Mesendoderm (in vitro differentiated cells): ENCODE measurements around the gene CFAP97D2.

Source experiments
- DNase-seq: peaks from one replicate; pipeline ENCODE4 v3.0.0; 2013
- H2AK5ac ChIP-seq: 2 replicates; pipeline ENCODE4 v1.6.1; 2013; ENCODE audit warnings: low read length, inconsistent platforms
- H2BK120ac ChIP-seq: 2 replicates; pipeline ENCODE4 v1.6.1; 2013; ENCODE audit warnings: low read depth, mild to moderate bottlenecking, low read length, moderate library complexity, mixed read lengths
- H2BK15ac ChIP-seq: replicated peaks from 2 replicates; pipeline ENCODE4 v1.6.1; 2013; ENCODE audit warnings: low read depth, mild to moderate bottlenecking, moderate library complexity
- H2BK5ac ChIP-seq: 2 replicates; pipeline ENCODE4 v1.6.1; 2013; ENCODE audit warnings: low read length, inconsistent platforms
- H3K18ac ChIP-seq: 2 replicates; pipeline ENCODE4 v1.6.1; 2013; ENCODE audit warnings: mild to moderate bottlenecking, low read length, mixed read lengths
- H3K23ac ChIP-seq: one replicate; pipeline ENCODE4 v1.6.1; 2013; ENCODE audit warnings: low read length
- H3K27ac ChIP-seq: 2 replicates; pipeline ENCODE4 v1.5.1; 2013; ENCODE audit warnings: low read depth, mild to moderate bottlenecking, inconsistent platforms, low read length, moderate library complexity
- H3K27me3 ChIP-seq: 2 replicates; pipeline ENCODE4 v1.6.1; 2013; ENCODE audit warnings: low read length, control low read depth, mild to moderate bottlenecking, inconsistent platforms; ENCODE audit not compliant: insufficient read depth, poor library complexity
- H3K36me3 ChIP-seq: 2 replicates; pipeline ENCODE4 v1.6.1; 2013; ENCODE audit warnings: low read length, inconsistent platforms; ENCODE audit not compliant: control insufficient read depth, insufficient read depth
- H3K4ac ChIP-seq: one replicate; pipeline ENCODE4 v1.6.1; 2013; ENCODE audit warnings: low read depth, mild to moderate bottlenecking, low read length, moderate library complexity
- H3K4me1 ChIP-seq: 2 replicates; pipeline ENCODE4 v1.6.1; 2013; ENCODE audit warnings: low read depth, low read length, inconsistent platforms; ENCODE audit not compliant: control insufficient read depth
- H3K4me2 ChIP-seq: 2 replicates; pipeline ENCODE4 v1.6.1; 2013; ENCODE audit warnings: low read length
- H3K4me3 ChIP-seq: 2 replicates; pipeline ENCODE4 v1.5.1; 2013; ENCODE audit warnings: mild to moderate bottlenecking, low read length
- H3K56ac ChIP-seq: one replicate; pipeline ENCODE4 v1.6.1; 2013; ENCODE audit warnings: low read length
- H3K79me1 ChIP-seq: 2 replicates; pipeline ENCODE4 v1.6.1; 2013; ENCODE audit warnings: low read length, inconsistent platforms
- H3K79me2 ChIP-seq: 2 replicates; pipeline ENCODE4 v1.6.1; 2013; ENCODE audit warnings: mild to moderate bottlenecking, low read length; ENCODE audit not compliant: control insufficient read depth, insufficient read depth
- H3K9ac ChIP-seq: 2 replicates; pipeline ENCODE4 v1.6.1; 2013; ENCODE audit warnings: low read length, inconsistent platforms
- H4K5ac ChIP-seq: one replicate; pipeline ENCODE4 v1.6.1; 2013; ENCODE audit warnings: low read length
- H4K8ac ChIP-seq: one replicate; pipeline ENCODE4 v1.6.1; 2013; ENCODE audit warnings: low read depth, mild to moderate bottlenecking, control low read depth, low read length, moderate library complexity
- WGBS: extraction: QIAGEN DNeasy Blood & Tissue Kit; methylation state at CpG from one replicate; pipeline ENCODE4 v1.1.7; 2013; ENCODE audit warnings: low lambda C conversion rate, missing lambda C conversion rate; ENCODE audit not compliant: insufficient coverage; ENCODE audit errors: extremely low coverage; 5-methylcytosine and 5-hydroxymethylcytosine counted together

The CFAP97D2 gene

DNA sequence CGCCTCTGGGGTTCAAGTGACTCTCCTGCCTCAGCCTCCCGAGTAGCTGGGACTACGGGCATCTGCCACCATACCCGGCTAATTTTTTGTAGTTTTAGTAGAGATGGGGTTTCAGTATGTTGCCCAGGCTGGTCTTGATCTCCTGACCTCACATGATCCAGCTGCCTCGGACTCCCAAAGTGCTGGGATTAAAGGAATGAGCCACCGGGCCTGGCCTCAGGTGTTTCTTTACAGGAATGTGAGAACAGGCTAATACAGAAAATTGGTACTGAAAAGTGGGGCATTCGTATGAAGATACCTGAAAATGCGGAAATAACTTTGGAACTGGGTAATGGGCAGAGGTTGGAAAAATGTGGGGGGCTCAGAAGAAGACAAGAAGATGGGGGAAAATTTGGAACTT lies 52.8 kb downstream of the CFAP97D2 start:
- H3K4me1 ChIP-seq, result peaks cover 5% of the 10 kb centered on the region
- no peak for DNase-seq
- no peak overlapping the region for H3K4ac ChIP-seq
- no peak overlapping the region for H3K56ac ChIP-seq
- no peaks in the 10 kb centered on the region for H3K36me3 ChIP-seq
- H4K8ac ChIP-seq, result no peak overlapping the region
- H3K4me3 ChIP-seq, result no peak overlapping the region
- H3K4me2 ChIP-seq, result no peak overlapping the region
- H2BK120ac ChIP-seq, result no peak overlapping the region
- no peak overlapping the region for H3K27ac ChIP-seq
- H2BK15ac ChIP-seq, result no peak overlapping the region
- peaks cover 5% of the 10 kb centered on the region for H3K79me1 ChIP-seq
- H3K27me3 ChIP-seq, result no peaks in the 10 kb centered on the region
- H3K9ac ChIP-seq, result no peak overlapping the region
- WGBS, result no CpG with 5 or more reads among the region's 8 CpGs
- no peak overlapping the region for H2BK5ac ChIP-seq
- H3K23ac ChIP-seq, result no peak overlapping the region
- peaks cover 11% of the 10 kb centered on the region for H3K79me2 ChIP-seq
- H4K5ac ChIP-seq, result no peak overlapping the region
- H2AK5ac ChIP-seq, result no peak overlapping the region
- no peak overlapping the region for H3K18ac ChIP-seq

DNA sequence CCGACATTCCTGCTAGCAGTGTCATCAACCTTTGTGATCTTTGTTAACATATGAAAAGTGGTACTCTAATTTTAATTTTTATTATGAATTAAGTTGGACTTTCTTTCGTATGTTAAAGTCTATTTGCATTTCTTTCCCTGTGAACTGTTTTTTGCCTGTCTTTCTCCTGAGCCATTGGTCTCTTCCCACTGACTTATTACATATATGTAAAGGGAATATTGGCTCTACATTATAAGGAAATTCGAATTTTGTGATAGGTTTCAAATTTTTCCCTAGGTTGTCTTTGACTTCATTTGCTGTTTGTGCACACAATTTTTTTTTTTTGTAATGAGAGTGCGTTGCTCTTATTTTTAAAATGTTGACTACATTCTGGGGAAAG lies 55.2 kb downstream of the CFAP97D2 start:
- H3K4ac ChIP-seq, result no peak overlapping the region
- H3K4me3 ChIP-seq, result no peak overlapping the region
- no peak overlapping the region for H2BK120ac ChIP-seq
- no peak overlapping the region for H3K9ac ChIP-seq
- H2AK5ac ChIP-seq, result no peak overlapping the region
- H3K36me3 ChIP-seq, result no peaks in the 10 kb centered on the region
- no peak overlapping the region for H2BK15ac ChIP-seq
- H3K23ac ChIP-seq, result no peak overlapping the region
- no peak overlapping the region for H3K27ac ChIP-seq
- no peak overlapping the region for H2BK5ac ChIP-seq
- H3K56ac ChIP-seq, result no peak overlapping the region
- peaks cover 7% of the 10 kb centered on the region for H3K79me1 ChIP-seq
- H3K4me1 ChIP-seq, result peaks cover 5% of the 10 kb centered on the region
- no peak overlapping the region for H4K5ac ChIP-seq
- no peaks in the 10 kb centered on the region for H3K27me3 ChIP-seq
- DNase-seq, result no peak
- no CpG with 5 or more reads among the region's 4 CpGs for WGBS
- H4K8ac ChIP-seq, result no peak overlapping the region
- peaks cover 13% of the 10 kb centered on the region for H3K79me2 ChIP-seq
- H3K18ac ChIP-seq, result no peak overlapping the region
- no peak overlapping the region for H3K4me2 ChIP-seq

DNA sequence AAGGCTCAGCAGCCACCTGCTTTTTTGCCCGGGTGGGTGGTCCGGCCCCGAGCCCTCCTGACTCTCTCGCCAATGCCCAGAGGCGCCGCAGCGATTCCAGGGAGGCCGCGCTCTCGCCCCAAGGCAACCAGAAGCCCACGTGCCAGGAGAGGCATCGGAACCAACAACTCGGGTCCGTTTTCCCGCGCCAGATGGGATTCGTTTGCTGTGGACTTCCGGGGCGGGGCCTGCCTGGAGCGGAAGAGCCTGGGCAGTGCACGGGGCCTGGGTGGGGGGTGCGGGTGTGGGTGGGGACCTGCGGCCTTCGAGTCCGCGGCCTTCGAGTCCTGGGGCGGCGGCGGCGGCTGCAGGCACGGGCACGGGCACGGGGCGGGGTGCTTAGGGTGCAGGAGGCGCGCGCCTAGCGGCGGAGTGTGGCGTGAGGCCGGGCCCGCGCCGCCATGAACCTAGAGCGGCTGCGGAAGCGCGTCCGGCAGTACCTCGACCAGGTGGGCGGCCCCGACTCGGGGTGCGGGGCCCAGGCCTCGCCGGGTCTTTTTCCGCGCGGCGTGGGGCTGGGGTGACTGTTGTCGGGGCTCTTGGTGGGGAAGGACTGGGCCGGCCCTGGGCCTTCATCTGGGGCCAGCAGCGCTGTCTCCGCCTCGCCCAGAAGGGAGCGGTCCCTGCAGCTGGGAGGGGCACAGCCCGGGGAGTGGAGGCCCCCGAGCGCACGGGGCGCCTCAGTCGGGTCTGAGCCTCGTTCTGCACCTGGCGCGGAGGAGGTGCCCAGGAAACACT lies 55.8 kb downstream of the CFAP97D2 start, which contains the start of gene CDC16:
CDC16 (plus strand) TSS at position 253 of the 777 bp plus-strand sequence; CDS start at position 441, 188 bp downstream.
- H3K4ac ChIP-seq, result peak within 1 kb of the TSS; percentile 66
- peak within 1 kb of the TSS; percentile 56 for H3K27ac ChIP-seq
- no peak within 1 kb of the TSS for H4K8ac ChIP-seq
- H3K36me3 ChIP-seq, result no peaks in the 10 kb centered on the region
- peaks cover 13% of the 10 kb centered on the region for H3K79me2 ChIP-seq
- no peaks in the 10 kb centered on the region for H3K27me3 ChIP-seq
- peaks cover 7% of the 10 kb centered on the region for H3K79me1 ChIP-seq
- peaks cover 5% of the 10 kb centered on the region for H3K4me1 ChIP-seq
- H4K5ac ChIP-seq, result no peak within 1 kb of the TSS
- peak within 1 kb of the TSS; percentile 82 for H3K4me3 ChIP-seq
- H3K23ac ChIP-seq, result no peak within 1 kb of the TSS
- H3K4me2 ChIP-seq, result peak within 1 kb of the TSS; percentile 67
- DNase-seq, result peak; percentile 97
- H3K18ac ChIP-seq, result peak within 1 kb of the TSS; percentile 94
- no peak within 1 kb of the TSS for H2BK15ac ChIP-seq
- no CpG with 5 or more reads among the region's 76 CpGs for WGBS
- H3K56ac ChIP-seq, result peak within 1 kb of the TSS; percentile 94
- H3K9ac ChIP-seq, result peak within 1 kb of the TSS; percentile 86
- no peak within 1 kb of the TSS for H2BK120ac ChIP-seq
- no peak within 1 kb of the TSS for H2AK5ac ChIP-seq
- no peak within 1 kb of the TSS for H2BK5ac ChIP-seq

DNA sequence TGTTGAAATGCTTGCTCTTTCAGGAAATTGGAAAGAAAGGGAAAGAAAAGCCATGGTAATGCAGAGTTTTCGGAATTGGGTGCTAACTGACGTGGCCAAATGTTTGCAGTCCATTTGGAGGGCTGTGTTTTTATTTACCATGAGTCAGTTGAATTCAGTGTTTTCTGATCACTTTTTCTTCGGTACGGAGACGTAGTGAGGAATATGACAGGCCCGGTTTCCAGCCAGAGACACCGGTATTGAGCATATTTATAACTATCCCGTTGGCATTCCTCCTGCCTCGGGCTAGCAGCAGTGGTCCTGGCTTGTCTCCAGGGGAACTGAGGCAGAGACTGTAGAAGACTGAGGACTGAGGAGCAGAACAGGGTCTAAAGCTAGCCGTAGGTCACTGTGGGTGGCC lies 56.6 kb downstream of the CFAP97D2 start:
- Histone ChIP-seq H2AK5ac (no peak overlapping the region), H4K8ac (no peak overlapping the region), H2BK120ac (no peak overlapping the region), H3K4me2 (peak overlapping the region; percentile 67), H3K4me1 (peaks cover 3% of the 10 kb centered on the region), H2BK15ac (no peak overlapping the region), H3K18ac (no peak overlapping the region), H4K5ac (no peak overlapping the region), H2BK5ac (no peak overlapping the region), H3K36me3 (no peaks in the 10 kb centered on the region), H3K4ac (no peak overlapping the region), H3K79me2 (peaks cover 13% of the 10 kb centered on the region), H3K9ac (peak overlapping the region; percentile 86), H3K4me3 (peak overlapping the region; percentile 82), H3K27me3 (no peaks in the 10 kb centered on the region), H3K27ac (no peak overlapping the region), H3K23ac (no peak overlapping the region), H3K79me1 (peaks cover 7% of the 10 kb centered on the region), H3K56ac (peak overlapping the region; percentile 94)
- no peak for DNase-seq
- no CpG with 5 or more reads among the region's 10 CpGs for WGBS

DNA sequence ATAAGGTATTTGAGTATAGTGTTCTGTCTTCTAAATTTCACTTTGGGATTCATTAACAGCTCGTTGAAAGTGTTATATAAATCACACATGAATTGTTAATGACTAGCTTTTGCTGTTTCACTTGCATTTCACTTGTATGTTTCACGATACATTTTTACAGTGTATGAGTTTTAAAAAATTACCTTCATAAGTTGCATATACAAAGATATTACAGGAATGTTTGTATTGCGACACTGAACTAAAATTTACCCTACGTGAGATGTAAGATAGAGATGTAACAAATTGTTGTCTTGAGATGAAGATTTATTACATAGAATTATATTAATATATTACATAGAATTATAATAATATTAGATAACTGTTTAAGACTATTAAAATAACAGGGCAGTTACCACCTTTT lies 57.2 kb downstream of the CFAP97D2 start:
- no peak overlapping the region for H3K56ac ChIP-seq
- DNase-seq, result no peak
- no peaks in the 10 kb centered on the region for H3K27me3 ChIP-seq
- no peak overlapping the region for H3K4ac ChIP-seq
- H3K23ac ChIP-seq, result no peak overlapping the region
- H3K79me1 ChIP-seq, result peaks cover 7% of the 10 kb centered on the region
- no peak overlapping the region for H2BK120ac ChIP-seq
- no peak overlapping the region for H3K4me2 ChIP-seq
- peaks cover 3% of the 10 kb centered on the region for H3K4me1 ChIP-seq
- no peak overlapping the region for H2BK5ac ChIP-seq
- H4K5ac ChIP-seq, result no peak overlapping the region
- no peak overlapping the region for H3K9ac ChIP-seq
- no peak overlapping the region for H4K8ac ChIP-seq
- H2AK5ac ChIP-seq, result no peak overlapping the region
- no CpG with 5 or more reads among the region's 4 CpGs for WGBS
- no peak overlapping the region for H2BK15ac ChIP-seq
- H3K4me3 ChIP-seq, result no peak overlapping the region
- no peak overlapping the region for H3K18ac ChIP-seq
- H3K27ac ChIP-seq, result no peak overlapping the region
- no peaks in the 10 kb centered on the region for H3K36me3 ChIP-seq
- peaks cover 13% of the 10 kb centered on the region for H3K79me2 ChIP-seq
